ENCODE results near the gene CDK5RAP1.
"Not testable (repeated sequence)": the region's sequence is repeated elsewhere in the genome, so short reads cannot be mapped to it uniquely, and the experiment has no call there.

CDK5RAP1 gene

GRCh38 chr20:33401184-33401920 is at the start of gene CDK5RAP1:
Gene CDK5RAP1 (minus strand): TSS chr20:33401519. CDS start chr20:33397064, 4,455 bp downstream.
- peak; percentile 84 for DNase-seq

- DNase-seq = no peak
Measured at GRCh38 chr20:33450867-33451266, 49.5 kb upstream of the CDK5RAP1 start.

GRCh38 chr20:33445881-33446625 is 44.7 kb upstream of the CDK5RAP1 start:
- no peak for DNase-seq

GRCh38 chr20:33444797-33445560 is 43.7 kb upstream of the CDK5RAP1 start:
- DNase-seq = peak; percentile 22

- DNase-seq = peak; percentile 84
Measured at GRCh38 chr20:33443512-33444239, 42.4 kb upstream of the CDK5RAP1 start, which contains the start of gene SNTA1. Gene SNTA1 (minus strand): TSS chr20:33443763. CDS start chr20:33443620, 143 bp downstream.

- peak; percentile 42 for DNase-seq
Measured at GRCh38 chr20:33443006-33443511, 41.7 kb upstream of the CDK5RAP1 start.

GRCh38 chr20:33442136-33443005 is 41.1 kb upstream of the CDK5RAP1 start:
- DNase-seq = no peak

- no peak for DNase-seq
Measured at GRCh38 chr20:33441142-33441955, 40.0 kb upstream of the CDK5RAP1 start.

GRCh38 chr20:33440562-33440961 is 39.2 kb upstream of the CDK5RAP1 start:
- not testable (repeated sequence) for DNase-seq

- no peak for DNase-seq
Measured at GRCh38 chr20:33438481-33438880, 37.2 kb upstream of the CDK5RAP1 start.

- no peak for DNase-seq
Measured at GRCh38 chr20:33437141-33437911, 36.0 kb upstream of the CDK5RAP1 start.

- no peak for DNase-seq
Measured at GRCh38 chr20:33434434-33434833, 33.1 kb upstream of the CDK5RAP1 start.

GRCh38 chr20:33433465-33434234 is 32.3 kb upstream of the CDK5RAP1 start:
- DNase-seq = no peak

GRCh38 chr20:33431797-33432381 is 30.6 kb upstream of the CDK5RAP1 start:
- DNase-seq = no peak

GRCh38 chr20:33423875-33424274 is 22.6 kb upstream of the CDK5RAP1 start:
- not testable (repeated sequence) for DNase-seq

- no peak for DNase-seq
Measured at GRCh38 chr20:33423141-33423834, 22.0 kb upstream of the CDK5RAP1 start.

GRCh38 chr20:33419140-33419974 is 18.0 kb upstream of the CDK5RAP1 start:
- DNase-seq = no peak

Measured in activated naive CD4-positive, alpha-beta T cell treated with anti-CD3 and anti-CD28 coated beads, Interleukin-2, amount 50 U/mL, for 16 hours (primary cell).